ENCODE data around the gene SIGLEC9. TPM values are rescaled to one million over a fixed set of nuclear protein-coding genes. Genes with fewer than 3 reads are reported as not detected.

The SIGLEC9 gene
- total RNA-seq, 1 donor from 2014 or later: 0.85 TPM

- no peak for DNase-seq (ENCODE audit: low spot score in 2 of 2)
- no peak overlapping the region for H3K27ac ChIP-seq
- intact Hi-C loops (cut with DNase I): no loop called here
- TF ChIP-seq CTCF (IDR thresholded peaks at IDR 0.05): no peak
- no peaks in the 10 kb centered on the region for H3K27me3 ChIP-seq
- H3K4me1 ChIP-seq: no peaks in the 10 kb centered on the region
- no peak overlapping the region for H3K4me3 ChIP-seq
- no peaks in the 10 kb centered on the region for H3K36me3 ChIP-seq
- no peaks in the 10 kb centered on the region for H3K9me3 ChIP-seq
Observed at GRCh38 chr19:51119101-51119500, 5.6 kb upstream of the SIGLEC9 start.

- no peak overlapping the region for H3K27ac ChIP-seq
- no peaks in the 10 kb centered on the region for H3K4me1 ChIP-seq
- no peaks in the 10 kb centered on the region for H3K9me3 ChIP-seq
- H3K27me3 ChIP-seq: no peaks in the 10 kb centered on the region
- H3K36me3 ChIP-seq: no peaks in the 10 kb centered on the region
- intact Hi-C loops (cut with DNase I): no loop called here
- no peak for DNase-seq (ENCODE audit: low spot score in 2 of 2)
- no peak for TF ChIP-seq CTCF (IDR thresholded peaks at IDR 0.05)
- no peak overlapping the region for H3K4me3 ChIP-seq
Observed at GRCh38 chr19:51119611-51120010, 5.1 kb upstream of the SIGLEC9 start.

GRCh38 chr19:51120160-51120559, 4.5 kb upstream of the SIGLEC9 start:
- H3K27me3 ChIP-seq: no peaks in the 10 kb centered on the region
- intact Hi-C loops (cut with DNase I): no loop called here

GRCh38 chr19:51121257-51121656, 3.4 kb upstream of the SIGLEC9 start:
- TF ChIP-seq CTCF (IDR thresholded peaks at IDR 0.05): no peak
- no peaks in the 10 kb centered on the region for H3K9me3 ChIP-seq
- H3K4me1 ChIP-seq: no peaks in the 10 kb centered on the region
- no peaks in the 10 kb centered on the region for H3K27me3 ChIP-seq
- H3K27ac ChIP-seq: no peak overlapping the region
- H3K4me3 ChIP-seq: no peak overlapping the region
- H3K36me3 ChIP-seq: no peaks in the 10 kb centered on the region
- DNase-seq (ENCODE audit: low spot score in 2 of 2): no peak
- intact Hi-C loops (cut with DNase I): no loop called here

More at GRCh38 chr19:51120160-51120559, 4.5 kb upstream of the SIGLEC9 start:
- Histone ChIP-seq H3K27ac (no peak overlapping the region), H3K9me3 (no peaks in the 10 kb centered on the region), H3K4me1 (no peaks in the 10 kb centered on the region), H3K36me3 (no peaks in the 10 kb centered on the region), H3K4me3 (no peak overlapping the region)
- DNase-seq (ENCODE audit: low spot score in 2 of 2): no peak
- TF ChIP-seq CTCF (IDR thresholded peaks at IDR 0.05): no peak

GRCh38 chr19:51122112-51122981, 2.4 kb upstream of the SIGLEC9 start:
- DNase-seq (ENCODE audit: low spot score in 2 of 2): no peak
- Histone ChIP-seq H3K4me1 (no peaks in the 10 kb centered on the region), H3K27ac (peak overlapping the region in 1 of 2 donors; percentile 6), H3K4me3 (no peak overlapping the region), H3K9me3 (no peaks in the 10 kb centered on the region), H3K27me3 (no peaks in the 10 kb centered on the region), H3K36me3 (no peaks in the 10 kb centered on the region)
- no peak for TF ChIP-seq CTCF (IDR thresholded peaks at IDR 0.05)
- intact Hi-C loops (cut with DNase I): no loop called here

All from ascending aorta (tissue), 2 donors.